CD4-positive, CD25-positive, alpha-beta regulatory T cell (primary cell): ENCODE results near the gene NPBWR2. TPM values are rescaled to one million over a fixed set of nuclear protein-coding genes. Genes with fewer than 3 reads are reported as not detected.
A peak's percentile ranks its signal among the peaks of the same experiment; 100 is the strongest.

Source experiments
- ATAC-seq, 2 donors: fragments of 150-1000 bp; cut with Tn5 transposase; one replicate each; pipeline ENCODE4 v1.10.0; 2021; ENCODE audit warnings: low read depth in 2 of 2, moderate number of reproducible peaks in 2 of 2, moderate library complexity in 1 of 2
- DNase-seq, 3 donors: peaks; one replicate each; pipeline versions ENCODE4 v3.0.0 to v3.0.0-alpha.2; 2012 to 2022; ENCODE audit warnings: mixed read lengths in 1 of 3
- H3K27ac ChIP-seq: one replicate; pipeline ENCODE4 v1.7.0; 2013; ENCODE audit warnings: mild to moderate bottlenecking, low read length; ENCODE audit not compliant: insufficient read depth, poor library complexity, severe bottlenecking
- H3K27me3 ChIP-seq: one replicate; pipeline ENCODE4 v1.7.0; 2013; ENCODE audit warnings: low read length; ENCODE audit not compliant: control insufficient read depth, insufficient read depth
- H3K36me3 ChIP-seq: one replicate; pipeline ENCODE4 v1.7.0; 2013; ENCODE audit warnings: mild to moderate bottlenecking, low read length, moderate library complexity; ENCODE audit not compliant: control insufficient read depth, insufficient read depth
- H3K4me1 ChIP-seq: 2 replicates; pipeline ENCODE4 v1.7.0; 2013; ENCODE audit warnings: mild to moderate bottlenecking, low read length; ENCODE audit not compliant: insufficient read depth, control insufficient read depth, poor library complexity, severe bottlenecking
- H3K4me3 ChIP-seq: one replicate; pipeline ENCODE4 v1.7.0; 2013; ENCODE audit warnings: low read depth, mild to moderate bottlenecking, low read length, moderate library complexity
- H3K9me3 ChIP-seq, 2 experiments: 1 replicate in 1 of 2; 2 replicates in 1 of 2; pipeline ENCODE4 v1.7.0; 2013; ENCODE audit warnings: low read length in 2 of 2, mild to moderate bottlenecking in 1 of 2, moderate library complexity in 1 of 2; ENCODE audit not compliant: control insufficient read depth in 2 of 2
- H3K27ac Mint-ChIP-seq, 3 donors: one replicate each; pipeline ENCODE4 v1.8.0; 2020 to 2022; ENCODE audit warnings: mild to moderate bottlenecking in 3 of 3, mixed read lengths in 3 of 3, moderate library complexity in 2 of 3
- H3K27me3 Mint-ChIP-seq: one replicate; pipeline ENCODE4 v1.8.0; 2022; ENCODE audit warnings: mild to moderate bottlenecking, mixed read lengths
- H3K36me3 Mint-ChIP-seq: one replicate; pipeline ENCODE4 v1.8.0; 2020; ENCODE audit warnings: mixed read lengths
- H3K4me1 Mint-ChIP-seq, 4 donors: one replicate each; pipeline ENCODE4 v1.8.0; 2020 to 2022; ENCODE audit warnings: mixed read lengths in 4 of 4, mild to moderate bottlenecking in 1 of 4
- H3K4me3 Mint-ChIP-seq, 4 donors: one replicate each; pipeline ENCODE4 v1.8.0; 2020 to 2022; ENCODE audit warnings: mild to moderate bottlenecking in 4 of 4, mixed read lengths in 4 of 4, moderate library complexity in 3 of 4
- H3K9me3 Mint-ChIP-seq, 7 donors: one replicate each; pipeline ENCODE4 v1.8.0; 2020 to 2022; ENCODE audit warnings: mixed read lengths in 7 of 7, mild to moderate bottlenecking in 3 of 7, moderate library complexity in 2 of 7
- polyA plus RNA-seq, 4 donors: library from polyadenylated mRNA; unstranded; fragments of 300-500 nt; fragmentation: Illumina TruSeq; gene quantifications; one replicate each; pipeline ENCODE4 v1.2.3, GENCODE V29; 2021
- total RNA-seq: library from RNA; stranded (reverse); gene quantifications from one replicate; pipeline ENCODE4 v1.2.3, GENCODE V29; 2022

NPBWR2 gene
- total and polyA plus RNA-seq, 5 donors from 2014 or later: not detected

DNA sequence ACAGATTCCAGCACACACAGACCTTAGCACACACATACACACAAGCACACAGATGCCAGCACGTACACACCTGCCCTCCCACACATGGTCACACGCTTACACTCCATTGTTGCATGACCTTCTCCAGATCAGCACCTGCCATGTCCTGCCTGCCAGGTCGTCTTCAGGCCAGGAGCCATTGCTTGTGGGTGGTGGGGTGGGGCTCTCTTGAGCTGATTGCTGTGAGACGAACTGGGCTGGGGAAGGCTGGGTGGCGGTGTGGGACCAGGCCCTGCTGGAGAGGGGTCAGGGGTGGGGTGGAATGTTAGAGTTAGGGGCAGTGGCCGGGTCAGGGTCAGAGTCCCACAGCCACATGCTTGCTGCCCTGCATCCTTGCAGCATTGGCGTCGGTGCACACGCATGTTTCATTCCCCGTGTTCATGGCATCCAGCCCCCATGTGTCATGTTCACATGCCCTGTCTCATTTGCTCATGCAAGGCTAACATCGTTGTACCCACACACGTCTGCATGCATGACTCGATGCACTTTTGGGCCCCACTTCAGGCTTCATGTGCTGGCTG lies 6.5 kb upstream of the NPBWR2 start:
- Mint-ChIP-seq H3K36me3 (no peaks in the 10 kb centered on the region), H3K9me3 (no peaks in the 10 kb centered on the region), H3K4me3 (no peak overlapping the region), H3K27ac (peak overlapping the region in 1 of 3 donors; percentile 35), H3K4me1 (no peaks in the 10 kb centered on the region), H3K27me3 (no peaks in the 10 kb centered on the region)
- H3K36me3 ChIP-seq: no peaks in the 10 kb centered on the region
- H3K9me3 ChIP-seq: no peaks in the 10 kb centered on the region
- H3K4me3 ChIP-seq: no peak overlapping the region
- no peak for DNase-seq
- no peaks in the 10 kb centered on the region for H3K27me3 ChIP-seq
- no peak for ATAC-seq
- H3K4me1 ChIP-seq: no peaks in the 10 kb centered on the region
- H3K27ac ChIP-seq: no peak overlapping the region

DNA sequence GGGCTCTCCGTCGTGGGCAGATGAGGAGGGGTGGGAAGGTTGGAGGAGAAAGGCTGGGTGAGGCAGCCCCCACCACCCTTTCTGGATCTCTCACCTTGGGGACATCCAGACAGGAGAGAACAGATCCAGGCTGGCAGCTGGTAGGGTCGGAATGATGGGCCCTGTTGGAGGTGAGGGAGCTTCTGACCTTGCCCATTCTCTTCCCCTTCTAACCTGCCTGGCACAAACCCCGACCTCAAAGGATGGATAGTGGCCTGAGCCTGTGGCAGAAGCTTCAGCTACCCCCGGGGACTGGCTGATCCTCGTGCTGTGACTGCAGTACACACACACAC lies 6.0 kb upstream of the NPBWR2 start:
- H3K27ac Mint-ChIP-seq: peak overlapping the region in 1 of 3 donors; percentile 35
- no peak overlapping the region for H3K4me3 Mint-ChIP-seq
- H3K4me1 Mint-ChIP-seq: no peaks in the 10 kb centered on the region
- H3K36me3 Mint-ChIP-seq: no peaks in the 10 kb centered on the region
- no peak for ATAC-seq
- no peak overlapping the region for H3K27ac ChIP-seq
- no peak for DNase-seq
- no peaks in the 10 kb centered on the region for H3K9me3 Mint-ChIP-seq
- no peaks in the 10 kb centered on the region for H3K4me1 ChIP-seq
- H3K4me3 ChIP-seq: no peak overlapping the region
- no peaks in the 10 kb centered on the region for H3K9me3 ChIP-seq
- H3K36me3 ChIP-seq: no peaks in the 10 kb centered on the region
- H3K27me3 Mint-ChIP-seq: no peaks in the 10 kb centered on the region
- no peaks in the 10 kb centered on the region for H3K27me3 ChIP-seq

DNA sequence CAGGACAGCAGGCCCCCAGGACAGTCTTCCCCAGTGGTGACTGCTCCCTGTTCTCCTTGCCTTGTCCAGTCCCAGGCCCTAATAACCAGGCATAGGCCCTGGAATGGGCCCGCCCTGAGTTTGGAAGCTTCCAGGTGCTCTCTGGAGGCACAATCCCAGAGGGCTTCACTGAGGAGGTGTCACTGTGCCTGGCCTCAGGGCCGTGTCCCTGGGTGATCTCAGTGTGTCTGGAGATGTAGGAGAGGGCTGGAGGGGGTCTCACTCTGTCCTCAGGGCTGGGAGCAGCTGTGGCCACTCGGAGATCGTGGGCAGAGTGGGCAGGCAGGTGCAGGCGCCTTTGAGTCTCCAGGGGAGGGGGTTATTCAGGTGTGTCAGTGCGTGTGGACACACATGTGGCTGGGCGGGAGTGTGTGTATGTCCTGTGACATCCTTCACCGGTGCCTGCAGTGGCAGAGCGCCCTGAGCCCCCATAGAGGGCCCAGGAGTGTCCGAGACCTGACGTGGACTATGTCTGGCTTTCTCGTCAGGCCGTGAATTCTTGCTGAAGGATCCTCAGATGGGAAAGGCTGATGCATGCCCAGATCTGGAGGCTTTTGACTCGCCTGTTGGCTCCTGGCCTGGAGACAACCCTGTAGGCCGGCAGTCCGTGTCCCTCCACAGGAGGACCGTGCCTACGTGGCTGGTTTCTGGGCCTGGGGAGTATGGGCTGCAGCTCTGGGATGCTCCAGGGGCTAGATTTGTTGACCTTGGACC lies 5.5 kb upstream of the NPBWR2 start:
- Histone ChIP-seq H3K27ac (no peak overlapping the region), H3K27me3 (no peaks in the 10 kb centered on the region), H3K4me3 (no peak overlapping the region), H3K4me1 (no peaks in the 10 kb centered on the region), H3K9me3 (no peaks in the 10 kb centered on the region), H3K36me3 (no peaks in the 10 kb centered on the region)
- H3K27me3 Mint-ChIP-seq: peaks cover 4% of the 10 kb centered on the region
- no peak overlapping the region for H3K27ac Mint-ChIP-seq
- no peaks in the 10 kb centered on the region for H3K36me3 Mint-ChIP-seq
- ATAC-seq (no peak), DNase-seq (no peak)
- no peaks in the 10 kb centered on the region for H3K9me3 Mint-ChIP-seq
- peaks cover 0 to under 1% (median 0%) of the 10 kb centered on the region in 4 donors for H3K4me1 Mint-ChIP-seq
- no peak overlapping the region for H3K4me3 Mint-ChIP-seq

DNA sequence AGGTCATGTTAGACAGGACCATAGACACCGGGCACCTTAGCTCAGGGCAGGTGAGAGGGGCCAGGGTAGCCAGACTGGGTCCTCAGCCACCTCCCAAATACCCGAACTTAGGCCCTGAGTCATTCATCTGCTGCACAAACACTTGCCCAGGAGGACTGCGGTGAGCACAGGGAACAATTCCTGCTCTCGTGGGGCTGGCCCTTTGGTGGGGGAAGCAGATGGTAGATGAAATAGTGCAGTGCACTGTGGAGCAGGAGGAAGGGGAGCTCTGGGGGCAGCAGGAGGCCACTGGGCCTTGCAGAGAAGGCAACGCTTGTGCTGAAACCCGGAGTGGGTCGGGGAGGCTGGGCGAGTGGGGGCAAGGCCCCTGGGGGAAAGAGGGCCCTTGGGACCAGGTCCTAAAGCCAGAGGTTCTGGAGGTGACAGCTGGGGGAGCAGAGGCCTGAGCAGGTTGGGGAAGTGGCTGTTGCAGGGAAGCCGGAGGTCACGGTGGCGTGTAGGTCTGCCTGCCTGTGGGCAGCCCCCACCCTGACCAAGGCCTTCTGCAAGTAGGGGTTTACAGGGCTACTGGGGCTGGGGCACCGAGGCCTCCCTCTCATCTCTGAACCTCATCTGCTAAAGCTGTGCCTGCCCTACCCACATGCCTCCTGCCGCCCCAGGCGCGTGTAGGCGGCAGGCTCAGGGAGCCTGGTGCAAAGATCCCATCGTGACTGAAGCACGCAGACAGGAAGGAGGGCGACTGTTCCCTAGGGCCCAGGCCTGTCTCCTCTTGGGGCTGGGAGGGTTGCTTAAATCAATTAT lies 4.7 kb upstream of the NPBWR2 start:
- DNase-seq (no peak), ATAC-seq (no peak)
- H3K9me3 ChIP-seq: no peaks in the 10 kb centered on the region
- Mint-ChIP-seq H3K4me1 (peaks cover 0 to 7% (median 0%) of the 10 kb centered on the region in 4 donors), H3K36me3 (no peaks in the 10 kb centered on the region), H3K9me3 (no peaks in the 10 kb centered on the region), H3K27me3 (peaks cover 4% of the 10 kb centered on the region), H3K27ac (no peak overlapping the region), H3K4me3 (no peak overlapping the region)
- H3K4me1 ChIP-seq: no peaks in the 10 kb centered on the region
- no peaks in the 10 kb centered on the region for H3K36me3 ChIP-seq
- no peaks in the 10 kb centered on the region for H3K27me3 ChIP-seq
- no peak overlapping the region for H3K27ac ChIP-seq
- no peak overlapping the region for H3K4me3 ChIP-seq

DNA sequence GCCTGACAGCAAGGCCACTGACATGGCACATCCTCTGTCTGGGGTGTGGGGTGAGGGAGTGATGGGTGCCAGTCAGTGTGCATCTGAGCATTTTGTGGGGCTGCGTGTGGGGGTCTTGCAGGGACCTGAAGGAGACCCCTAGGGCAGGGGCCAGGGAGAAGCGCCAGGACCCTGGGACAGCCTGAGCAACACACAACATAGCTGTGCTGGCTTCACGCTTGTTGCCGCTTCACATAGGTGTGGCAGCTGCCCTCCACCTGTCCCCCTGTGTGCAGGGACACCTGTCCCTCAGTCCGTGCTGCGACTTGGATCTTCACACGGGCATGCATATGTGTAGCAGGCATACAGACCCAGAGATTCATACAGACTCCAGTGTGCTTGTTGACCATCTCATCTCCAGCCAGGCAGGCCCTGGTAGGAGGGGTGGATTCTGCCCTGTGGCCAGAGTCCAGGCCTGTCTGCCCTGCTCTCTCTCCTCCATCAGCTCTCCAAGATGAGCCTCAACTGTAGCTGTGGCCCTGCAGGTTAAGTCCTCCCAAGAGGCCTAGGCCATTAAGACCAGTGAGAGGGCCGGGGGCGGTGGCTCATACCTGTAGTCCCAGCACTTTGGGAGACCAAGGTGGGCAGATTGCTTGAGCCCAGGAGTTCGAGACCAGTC lies 3.2 kb upstream of the NPBWR2 start:
- no peaks in the 10 kb centered on the region for H3K27me3 ChIP-seq
- Mint-ChIP-seq H3K27me3 (peaks cover 4% of the 10 kb centered on the region), H3K4me3 (no peak overlapping the region), H3K9me3 (no peaks in the 10 kb centered on the region), H3K4me1 (peaks cover 0 to 9% (median 0%) of the 10 kb centered on the region in 4 donors), H3K27ac (no peak overlapping the region), H3K36me3 (no peaks in the 10 kb centered on the region)
- H3K4me1 ChIP-seq: no peaks in the 10 kb centered on the region
- no peak overlapping the region for H3K27ac ChIP-seq
- ATAC-seq (no peak), DNase-seq (no peak)
- H3K36me3 ChIP-seq: no peaks in the 10 kb centered on the region
- no peaks in the 10 kb centered on the region for H3K9me3 ChIP-seq
- no peak overlapping the region for H3K4me3 ChIP-seq

DNA sequence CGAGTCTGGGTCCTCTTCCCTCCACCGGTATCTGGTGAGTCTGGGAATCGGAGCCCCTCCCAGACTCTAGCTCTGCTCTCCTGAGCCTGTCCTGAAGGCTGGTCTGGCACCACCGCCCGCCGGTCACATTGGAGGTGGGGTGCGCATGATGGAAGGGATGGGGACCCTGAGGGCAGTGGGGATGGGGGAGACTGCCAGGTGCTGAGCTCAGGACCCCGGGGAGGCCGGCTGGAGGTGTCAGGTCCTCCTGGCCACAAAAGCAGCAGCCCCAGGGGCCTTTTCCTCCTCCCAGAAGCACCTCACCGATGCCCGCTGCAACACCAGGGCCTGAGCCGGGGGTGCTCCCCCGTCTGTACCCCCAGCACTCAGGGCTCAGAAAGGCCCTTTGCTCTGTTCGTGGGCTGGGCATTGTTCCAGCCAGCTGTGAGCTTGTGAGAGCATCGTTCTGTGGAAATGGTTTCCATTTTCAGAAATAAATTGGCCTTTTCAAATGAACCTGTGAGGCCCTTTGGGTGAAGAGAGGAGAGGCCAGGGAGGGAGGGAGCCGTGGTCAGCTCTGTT lies 2.5 kb upstream of the NPBWR2 start:
- no peaks in the 10 kb centered on the region for H3K27me3 ChIP-seq
- H3K27me3 Mint-ChIP-seq: peaks cover 4% of the 10 kb centered on the region
- H3K36me3 Mint-ChIP-seq: no peaks in the 10 kb centered on the region
- DNase-seq: no peak
- no peak overlapping the region for H3K4me3 Mint-ChIP-seq
- H3K9me3 Mint-ChIP-seq: no peaks in the 10 kb centered on the region
- no peaks in the 10 kb centered on the region for H3K4me1 ChIP-seq
- H3K27ac ChIP-seq: no peak overlapping the region
- H3K4me3 ChIP-seq: no peak overlapping the region
- no peaks in the 10 kb centered on the region for H3K9me3 ChIP-seq
- no peak for ATAC-seq
- H3K27ac Mint-ChIP-seq: no peak overlapping the region
- H3K36me3 ChIP-seq: no peaks in the 10 kb centered on the region
- peaks cover 0 to 9% (median 0%) of the 10 kb centered on the region in 4 donors for H3K4me1 Mint-ChIP-seq

DNA sequence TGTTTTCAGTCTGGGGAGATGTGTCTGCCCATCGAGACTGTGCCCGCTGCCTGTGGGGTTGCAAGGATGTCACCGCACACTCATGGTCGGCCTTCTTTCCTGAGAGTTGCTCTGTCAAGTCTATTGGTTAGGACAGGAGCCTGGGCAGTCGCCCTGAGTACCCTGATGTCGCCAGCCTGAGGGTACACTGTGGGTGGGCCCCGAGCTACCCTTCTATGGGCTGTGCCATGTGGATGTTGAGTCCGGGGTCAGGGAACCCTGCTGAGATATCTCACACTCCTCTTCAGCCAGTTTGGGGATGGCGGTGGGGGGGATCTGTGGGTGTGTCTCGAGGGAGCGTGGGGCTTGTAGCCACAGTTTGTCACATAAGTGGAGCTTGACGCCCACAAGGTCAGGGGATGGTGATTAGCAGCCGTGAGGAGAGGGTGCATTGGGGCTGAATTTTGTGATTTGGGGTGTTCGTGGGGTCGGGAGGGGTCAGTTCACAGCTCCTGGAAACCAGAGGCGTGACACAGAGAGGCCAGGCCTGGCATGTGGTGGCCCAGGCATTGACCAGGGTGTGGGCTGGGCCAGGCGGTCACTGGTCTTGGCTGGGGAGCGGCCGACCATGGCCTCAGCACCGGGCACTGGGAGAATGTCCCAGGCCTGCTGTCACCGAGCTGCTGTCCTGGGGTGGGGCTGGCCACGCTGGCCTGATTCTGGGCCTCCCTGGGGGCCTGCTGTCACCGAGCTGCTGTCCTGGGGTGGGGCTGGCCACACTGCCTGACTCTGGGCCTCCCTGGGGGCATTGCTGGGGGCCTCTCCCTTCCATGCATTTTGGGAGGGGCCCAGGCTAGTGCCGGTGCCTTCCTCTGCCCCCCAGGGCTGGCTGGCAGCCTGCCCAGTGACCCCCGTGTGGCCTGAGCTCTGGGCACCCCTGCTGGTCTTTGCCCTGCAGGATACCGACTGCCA lies 1.6 kb upstream of the NPBWR2 start:
- H3K4me1 ChIP-seq: no peaks in the 10 kb centered on the region
- no peak overlapping the region for H3K4me3 ChIP-seq
- H3K27me3 Mint-ChIP-seq: peaks cover 4% of the 10 kb centered on the region
- no peak overlapping the region for H3K27ac ChIP-seq
- H3K9me3 ChIP-seq: no peaks in the 10 kb centered on the region
- no peak overlapping the region for H3K4me3 Mint-ChIP-seq
- no peak for DNase-seq
- peaks cover 0 to 9% (median 0%) of the 10 kb centered on the region in 4 donors for H3K4me1 Mint-ChIP-seq
- no peak for ATAC-seq
- no peaks in the 10 kb centered on the region for H3K36me3 Mint-ChIP-seq
- no peaks in the 10 kb centered on the region for H3K27me3 ChIP-seq
- no peak overlapping the region for H3K27ac Mint-ChIP-seq
- no peaks in the 10 kb centered on the region for H3K36me3 ChIP-seq
- H3K9me3 Mint-ChIP-seq: no peaks in the 10 kb centered on the region
